ENCODE data around the gene OR5K3.

GRCh38 chr3:98388147-98388546 lies 2.3 kb upstream of the OR5K3 start:
- TF ChIP-seq NFE2L2 (conservative IDR thresholded peaks at IDR 0.05; ENCODE audit: low read length) (no peak), CTCF (IDR thresholded peaks at IDR 0.05) (no peak), POLR2A (IDR thresholded peaks at IDR 0.05; ENCODE audit: low read length) (no peak), JUN (IDR thresholded peaks at IDR 0.05) (no peak), MYC (IDR thresholded peaks at IDR 0.05; ENCODE audit: borderline replicate concordance, low read length) (no peak), RFX5 (IDR thresholded peaks at IDR 0.05) (no peak), JUNB (IDR thresholded peaks at IDR 0.05) (no peak), KDM1A (IDR thresholded peaks at IDR 0.05; ENCODE audit: low read depth) (no peak), EP300 (IDR thresholded peaks at IDR 0.05) (no peak), POLR2AphosphoS2 (conservative IDR thresholded peaks at IDR 0.05; ENCODE audit: low read length) (no peak), ZNF302 (CRISPR knock-in tag; IDR thresholded peaks at IDR 0.05) (no peak), CBX2 (IDR thresholded peaks at IDR 0.05; ENCODE audit: borderline replicate concordance, low read depth) (no peak)
